MCF 10A (cell line): ENCODE results near the gene SPA17. TPM values are rescaled to one million over a fixed set of nuclear protein-coding genes. Genes with fewer than 3 reads are reported as not detected.

Experiments
- BruUV-seq: library from RNA; stranded (reverse); fragments of 400-500 nt; replicated peaks from 2 replicates; lab custom pipeline; 2021; lab: Mats Ljungman, UMichigan
- CTCF ChIA-PET: fragments of 300-600 bp; sonication (Branson Sonifier 250); formaldehyde crosslinking; extraction: SDS; loops from one replicate; lab custom pipeline; 2021; ENCODE audit warnings: antibody characterized with exemption, inconsistent platforms; lab: Yijun Ruan, JAX
- POLR2A ChIA-PET: fragments of 300-600, 350-650 bp; sonication (Branson Sonifier 250); formaldehyde crosslinking; extraction: SDS; loops from one replicate; lab custom pipeline; 2020; ENCODE audit warnings: antibody characterized with exemption, inconsistent platforms; lab: Yijun Ruan, JAX
- DNase-seq: peaks from one replicate; pipeline ENCODE4 v3.0.0-alpha.2; 2018; ENCODE audit not compliant: unreplicated experiment
- H3K27ac Mint-ChIP-seq: one replicate; pipeline ENCODE4 v1.8.0; 2022; ENCODE audit warnings: mild to moderate bottlenecking, low read depth, mixed read lengths; ENCODE audit not compliant: unreplicated experiment
- H3K27me3 Mint-ChIP-seq: one replicate; pipeline ENCODE4 v1.8.0; 2022; ENCODE audit warnings: mixed read lengths; ENCODE audit not compliant: insufficient read depth, unreplicated experiment
- H3K36me3 Mint-ChIP-seq: one replicate; pipeline ENCODE4 v1.8.0; 2022; ENCODE audit warnings: mild to moderate bottlenecking, moderate library complexity, mixed read lengths; ENCODE audit not compliant: insufficient read depth, unreplicated experiment
- H3K4me1 Mint-ChIP-seq: one replicate; pipeline ENCODE4 v1.8.0; 2022; ENCODE audit warnings: mixed read lengths; ENCODE audit not compliant: insufficient read depth, unreplicated experiment
- H3K4me3 Mint-ChIP-seq: one replicate; pipeline ENCODE4 v1.8.0; 2022; ENCODE audit warnings: mild to moderate bottlenecking, moderate library complexity, mixed read lengths; ENCODE audit not compliant: unreplicated experiment
- H3K9me3 Mint-ChIP-seq: one replicate; pipeline ENCODE4 v1.8.0; 2022; ENCODE audit warnings: mixed read lengths; ENCODE audit not compliant: unreplicated experiment
- intact Hi-C: fragments of 100-400 bp; cut with micrococcal nuclease; formaldehyde crosslinking; loops from 2 replicates; pipeline ENCODE4 v1.14.1; 2022
- total RNA-seq: library from RNA; stranded (reverse); gene quantifications from 2 replicates; pipeline ENCODE4 v1.2.3, GENCODE V29; 2022
- TF ChIP-seq, protein P1 (sequence below): fragments of 200-600 bp; IDR thresholded peaks from one replicate; pipeline ENCODE4 v1.8.0; 2022; ENCODE audit warnings: antibody characterized with exemption, mild to moderate bottlenecking; ENCODE audit not compliant: unreplicated experiment

Gene SPA17
- total RNA-seq, 1 experiment from 2014 or later = 12.0 TPM

DNA sequence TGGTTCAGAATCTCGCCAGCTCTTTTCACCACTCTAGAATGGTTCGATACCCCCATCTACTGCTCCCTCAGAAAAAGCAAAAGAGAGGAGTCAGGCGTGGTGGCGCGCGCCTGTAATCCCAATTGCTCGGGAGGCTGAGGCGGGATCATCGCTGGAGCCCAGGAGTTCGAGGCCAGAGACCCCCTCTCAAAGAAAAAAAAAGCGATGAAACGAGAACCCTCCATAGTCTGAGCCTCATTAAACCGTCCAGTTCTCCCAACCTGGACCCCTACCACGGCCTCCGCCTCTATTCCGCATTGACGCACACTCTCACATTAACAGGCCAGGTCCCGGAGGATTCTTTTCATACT, 439 bp downstream of the SPA17 start:
- intact Hi-C loops = loop anchor here (5.0 kb wide), 1 partner anchor 73 kb away; no protein-coding TSS in a partner anchor
- no TSS peak for BruUV-seq

DNA sequence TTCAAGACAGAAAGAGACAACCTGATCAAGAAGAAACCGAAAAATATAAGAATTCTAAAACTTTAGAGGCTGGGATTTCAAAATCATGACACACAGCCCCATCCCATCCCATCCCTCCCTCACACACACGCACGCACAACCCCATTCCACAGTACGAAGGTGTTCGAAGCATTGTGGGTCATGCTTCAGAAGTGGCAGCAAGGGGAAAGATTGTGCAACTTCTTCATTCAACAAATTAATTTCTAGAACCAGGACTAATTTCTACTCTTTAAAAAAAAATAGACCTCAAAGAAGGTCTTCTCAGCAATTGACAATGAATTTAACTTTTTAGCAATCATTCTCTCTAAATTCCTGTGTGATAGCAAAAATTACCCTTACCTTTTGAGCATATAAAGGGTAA, 867 bp downstream of the SPA17 start:
- Mint-ChIP-seq H3K9me3 (no peaks in the 10 kb centered on the region), H3K36me3 (no peaks in the 10 kb centered on the region), H3K4me3 (peak overlapping the region; percentile 88), H3K4me1 (peaks cover 12% of the 10 kb centered on the region), H3K27ac (peak overlapping the region; percentile 98), H3K27me3 (no peaks in the 10 kb centered on the region)
- ChIA-PET CTCF (interaction anchor here (0.6 to 6.5 kb wide), 5 partner anchors 15 to 173 kb away, joined by 3 to 112 read pairs (median 3); partner anchors contain the start of gene ESAM), POLR2A (interaction anchor here (1.3 kb wide), 1 partner anchor 126 kb away, joined by 3 read pairs; the partner anchor contains the start of gene MSANTD2)
- no peak for DNase-seq
- TF ChIP-seq, protein P1, sequence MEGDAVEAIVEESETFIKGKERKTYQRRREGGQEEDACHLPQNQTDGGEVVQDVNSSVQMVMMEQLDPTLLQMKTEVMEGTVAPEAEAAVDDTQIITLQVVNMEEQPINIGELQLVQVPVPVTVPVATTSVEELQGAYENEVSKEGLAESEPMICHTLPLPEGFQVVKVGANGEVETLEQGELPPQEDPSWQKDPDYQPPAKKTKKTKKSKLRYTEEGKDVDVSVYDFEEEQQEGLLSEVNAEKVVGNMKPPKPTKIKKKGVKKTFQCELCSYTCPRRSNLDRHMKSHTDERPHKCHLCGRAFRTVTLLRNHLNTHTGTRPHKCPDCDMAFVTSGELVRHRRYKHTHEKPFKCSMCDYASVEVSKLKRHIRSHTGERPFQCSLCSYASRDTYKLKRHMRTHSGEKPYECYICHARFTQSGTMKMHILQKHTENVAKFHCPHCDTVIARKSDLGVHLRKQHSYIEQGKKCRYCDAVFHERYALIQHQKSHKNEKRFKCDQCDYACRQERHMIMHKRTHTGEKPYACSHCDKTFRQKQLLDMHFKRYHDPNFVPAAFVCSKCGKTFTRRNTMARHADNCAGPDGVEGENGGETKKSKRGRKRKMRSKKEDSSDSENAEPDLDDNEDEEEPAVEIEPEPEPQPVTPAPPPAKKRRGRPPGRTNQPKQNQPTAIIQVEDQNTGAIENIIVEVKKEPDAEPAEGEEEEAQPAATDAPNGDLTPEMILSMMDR = no peak
- intact Hi-C loops = loop anchor here (5.0 kb wide), 1 partner anchor 73 kb away; no protein-coding TSS in a partner anchor
- no TSS peak for BruUV-seq

More for the DNA sequence above, 439 bp downstream of the SPA17 start:
- TF ChIP-seq, protein P1 = no peak
- POLR2A ChIA-PET = interaction anchor here (0.6 to 1.6 kb wide), 7 partner anchors 43 to 159 kb away, joined by 3 to 13 read pairs (median 6); partner anchors contain the start of gene MSANTD2
- Mint-ChIP-seq H3K4me1 (peaks cover 12% of the 10 kb centered on the region), H3K27me3 (no peaks in the 10 kb centered on the region), H3K4me3 (peak overlapping the region; percentile 88), H3K27ac (peak overlapping the region; percentile 98), H3K9me3 (no peaks in the 10 kb centered on the region), H3K36me3 (no peaks in the 10 kb centered on the region)
- CTCF ChIA-PET = interaction anchor here (0.6 to 6.5 kb wide), 10 partner anchors 15 to 173 kb away, joined by 3 to 112 read pairs (median 4); partner anchors contain the start of gene ESAM
- DNase-seq = peak; percentile 1

DNA sequence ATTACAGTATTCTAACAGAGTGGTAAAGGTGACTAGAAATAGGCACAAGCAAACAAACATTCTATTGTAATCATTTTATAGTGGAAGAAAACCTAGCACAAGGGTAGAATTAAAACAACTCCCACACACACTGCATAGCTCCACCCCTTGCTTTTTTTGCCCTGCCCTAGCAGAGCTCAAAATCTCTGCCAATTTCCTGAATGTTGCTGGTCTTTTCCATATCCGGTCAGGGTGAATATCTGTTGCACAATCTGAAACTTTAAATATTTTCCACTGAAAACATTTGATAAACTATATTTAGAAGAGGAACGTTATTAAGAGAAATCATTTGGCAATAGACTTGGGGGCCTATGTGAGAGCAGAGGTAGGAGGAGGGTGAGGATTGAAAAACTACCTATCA, 2.7 kb downstream of the SPA17 start:
- no peaks in the 10 kb centered on the region for H3K36me3 Mint-ChIP-seq
- intact Hi-C loops = no loop called here
- peak; percentile 62 for DNase-seq
- no peaks in the 10 kb centered on the region for H3K27me3 Mint-ChIP-seq
- ChIA-PET CTCF (interaction anchor here (0.6 to 1.4 kb wide), 5 partner anchors 32 to 1404 kb away, joined by 3 to 4 read pairs (median 3); no protein-coding TSS in a partner anchor), POLR2A (interaction anchor here (0.6 to 1.0 kb wide), 4 partner anchors 41 to 277 kb away, joined by 3 to 5 read pairs (median 3); partner anchors contain the start of gene TBRG1)
- no peaks in the 10 kb centered on the region for H3K9me3 Mint-ChIP-seq
- H3K27ac Mint-ChIP-seq = peak overlapping the region; percentile 78
- peaks cover 7% of the 10 kb centered on the region for H3K4me1 Mint-ChIP-seq
- TF ChIP-seq, protein P1 = no peak
- no peak overlapping the region for H3K4me3 Mint-ChIP-seq
- BruUV-seq = no TSS peak

DNA sequence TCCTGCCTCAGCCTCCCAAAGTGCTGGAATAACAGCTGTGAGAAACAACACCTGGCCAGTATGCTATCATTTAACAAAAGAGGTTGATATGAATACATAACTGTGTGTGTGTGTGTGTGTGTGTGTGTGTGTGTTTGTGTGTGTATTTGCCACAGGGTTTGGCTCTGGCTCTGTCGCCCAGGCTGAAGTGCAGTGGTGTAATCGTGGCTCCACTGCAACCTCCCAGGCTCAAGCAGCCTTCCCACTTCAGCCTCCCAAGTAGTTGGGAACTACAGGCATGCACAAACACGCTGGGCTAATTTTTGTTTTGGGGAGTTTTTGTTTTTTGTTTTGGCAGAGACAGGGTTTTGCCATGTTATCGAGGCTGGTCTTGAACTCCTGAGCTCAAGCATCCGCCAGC, 4.7 kb downstream of the SPA17 start:
- ChIA-PET CTCF (interaction anchor here (1.0 to 2.4 kb wide), 2 partner anchors 115 to 198 kb away, joined by 3 to 7 read pairs; no protein-coding TSS in a partner anchor), POLR2A (interaction anchor here (1.0 kb wide), 2 partner anchors 68 to 276 kb away, joined by 3 to 4 read pairs; partner anchors contain the start of gene CCDC15)
- DNase-seq = no peak
- TF ChIP-seq, protein P1 = no peak
- Mint-ChIP-seq H3K9me3 (no peaks in the 10 kb centered on the region), H3K36me3 (no peaks in the 10 kb centered on the region), H3K27me3 (no peaks in the 10 kb centered on the region), H3K4me1 (peaks cover 7% of the 10 kb centered on the region), H3K27ac (no peak overlapping the region), H3K4me3 (no peak overlapping the region)
- no TSS peak for BruUV-seq
- intact Hi-C loops = no loop called here
